ENCODE results near the gene RPL36.

- TF ChIP-seq EZH2 (IDR thresholded peaks at IDR 0.05; ENCODE audit: borderline replicate concordance, low read depth, low read length, severe bottlenecking) = no peak
- TF ChIP-seq, protein P1, sequence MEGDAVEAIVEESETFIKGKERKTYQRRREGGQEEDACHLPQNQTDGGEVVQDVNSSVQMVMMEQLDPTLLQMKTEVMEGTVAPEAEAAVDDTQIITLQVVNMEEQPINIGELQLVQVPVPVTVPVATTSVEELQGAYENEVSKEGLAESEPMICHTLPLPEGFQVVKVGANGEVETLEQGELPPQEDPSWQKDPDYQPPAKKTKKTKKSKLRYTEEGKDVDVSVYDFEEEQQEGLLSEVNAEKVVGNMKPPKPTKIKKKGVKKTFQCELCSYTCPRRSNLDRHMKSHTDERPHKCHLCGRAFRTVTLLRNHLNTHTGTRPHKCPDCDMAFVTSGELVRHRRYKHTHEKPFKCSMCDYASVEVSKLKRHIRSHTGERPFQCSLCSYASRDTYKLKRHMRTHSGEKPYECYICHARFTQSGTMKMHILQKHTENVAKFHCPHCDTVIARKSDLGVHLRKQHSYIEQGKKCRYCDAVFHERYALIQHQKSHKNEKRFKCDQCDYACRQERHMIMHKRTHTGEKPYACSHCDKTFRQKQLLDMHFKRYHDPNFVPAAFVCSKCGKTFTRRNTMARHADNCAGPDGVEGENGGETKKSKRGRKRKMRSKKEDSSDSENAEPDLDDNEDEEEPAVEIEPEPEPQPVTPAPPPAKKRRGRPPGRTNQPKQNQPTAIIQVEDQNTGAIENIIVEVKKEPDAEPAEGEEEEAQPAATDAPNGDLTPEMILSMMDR (IDR thresholded peaks at IDR 0.05; ENCODE audit: extremely low read depth in 1 of 2, insufficient read depth in 1 of 2, low read depth in 1 of 2, low read length in 2 of 2) = no peak
- no peak for TF ChIP-seq MAX (IDR thresholded peaks at IDR 0.05; ENCODE audit: insufficient read depth, insufficient read length)
- no peak for TF ChIP-seq POLR2A (IDR thresholded peaks at IDR 0.05; ENCODE audit: low read depth, low read length)
- no peak for TF ChIP-seq POLR2AphosphoS5 (IDR thresholded peaks at IDR 0.05; ENCODE audit: insufficient read depth, low read depth, low read length)
- TF ChIP-seq MYC (IDR thresholded peaks at IDR 0.05; ENCODE audit: low read depth, low read length) = no peak
- no peak for TF ChIP-seq GATA2 (IDR thresholded peaks at IDR 0.05; ENCODE audit: insufficient read depth, insufficient read length, low read depth, low read length)
- TF ChIP-seq FOS (IDR thresholded peaks at IDR 0.05; ENCODE audit: borderline replicate concordance, insufficient read depth, low read length) = no peak
- TF ChIP-seq JUN (IDR thresholded peaks at IDR 0.05; ENCODE audit: borderline replicate concordance, insufficient read depth, insufficient read length, low read depth) = no peak
Measured at GRCh38 chr19:5663904-5664303, 26.2 kb upstream of the RPL36 start.
